Activated naive CD8-positive, alpha-beta T cell treated with anti-CD3 and anti-CD28 coated beads, Interleukin-2, amount 10 ng/mL, durations not matched to agents 7 days and 5 days (primary cell): ENCODE measurements around the gene MYL10. TPM values are rescaled to one million over a fixed set of nuclear protein-coding genes. Genes with fewer than 3 reads are reported as not detected.
"Not testable (repeated sequence)": the region's sequence is repeated elsewhere in the genome, so short reads cannot be mapped to it uniquely, and the experiment has no call there.

Source experiments
- ATAC-seq: fragments of 150-1000 bp; cut with Tn5 transposase; one replicate; pipeline ENCODE4 v1.10.0; 2021; ENCODE audit warnings: low read depth, moderate library complexity
- POLR2A ChIA-PET: fragments of 350-600 bp; sonication (Branson Sonifier 250); formaldehyde crosslinking; loops from one replicate; lab custom pipeline; 2021; ENCODE audit warnings: antibody characterized with exemption; lab: Charles Lee
- DNase-seq: peaks from one replicate; pipeline ENCODE4 v3.0.0; 2021
- H3K27ac Mint-ChIP-seq: one replicate; pipeline ENCODE4 v1.8.0; 2022; ENCODE audit warnings: mild to moderate bottlenecking, mixed read lengths
- H3K27me3 Mint-ChIP-seq: one replicate; pipeline ENCODE4 v1.8.0; 2022; ENCODE audit warnings: mild to moderate bottlenecking, moderate library complexity, mixed read lengths
- H3K36me3 Mint-ChIP-seq: one replicate; pipeline ENCODE4 v1.8.0; 2021; ENCODE audit warnings: mild to moderate bottlenecking, mixed read lengths
- H3K4me1 Mint-ChIP-seq: one replicate; pipeline ENCODE4 v1.8.0; 2021; ENCODE audit warnings: mixed read lengths
- H3K4me3 Mint-ChIP-seq: one replicate; pipeline ENCODE4 v1.8.0; 2022; ENCODE audit warnings: mild to moderate bottlenecking, moderate library complexity, mixed read lengths
- H3K9me3 Mint-ChIP-seq: one replicate; pipeline ENCODE4 v1.8.0; 2021; ENCODE audit warnings: mixed read lengths
- total RNA-seq, 2 experiments: library from RNA; stranded (reverse); gene quantifications; one replicate each; pipeline ENCODE4 v1.2.3, GENCODE V29; 2021

The MYL10 gene
- total RNA-seq, 2 experiments from 2014 or later: not detected

- DNase-seq: no peak
- POLR2A ChIA-PET: no interaction called here
- H3K27me3 Mint-ChIP-seq: no peaks in the 10 kb centered on the region
These were observed 37.6 kb upstream of the MYL10 start for GRCh38 chr7:101666741-101667140.

GRCh38 chr7:101666293-101666692, 37.2 kb upstream of the MYL10 start:
- POLR2A ChIA-PET: no interaction called here
- peaks cover 9% of the 10 kb centered on the region for H3K9me3 Mint-ChIP-seq
- H3K4me3 Mint-ChIP-seq: no peak overlapping the region
- DNase-seq (no peak), ATAC-seq (no peak)
- no peaks in the 10 kb centered on the region for H3K36me3 Mint-ChIP-seq
- H3K27me3 Mint-ChIP-seq: no peaks in the 10 kb centered on the region
- no peaks in the 10 kb centered on the region for H3K4me1 Mint-ChIP-seq
- H3K27ac Mint-ChIP-seq: no peak overlapping the region

More at GRCh38 chr7:101666741-101667140, 37.6 kb upstream of the MYL10 start:
- no peak overlapping the region for H3K4me3 Mint-ChIP-seq
- peaks cover 9% of the 10 kb centered on the region for H3K9me3 Mint-ChIP-seq
- no peaks in the 10 kb centered on the region for H3K36me3 Mint-ChIP-seq
- ATAC-seq: no peak
- H3K27ac Mint-ChIP-seq: no peak overlapping the region
- H3K4me1 Mint-ChIP-seq: no peaks in the 10 kb centered on the region

- Mint-ChIP-seq H3K4me3 (no peak overlapping the region), H3K27me3 (no peaks in the 10 kb centered on the region), H3K36me3 (no peaks in the 10 kb centered on the region), H3K9me3 (peaks cover 9% of the 10 kb centered on the region), H3K27ac (no peak overlapping the region), H3K4me1 (no peaks in the 10 kb centered on the region)
- ATAC-seq (no peak), DNase-seq (no peak)
- POLR2A ChIA-PET: no interaction called here
These were observed 35.9 kb upstream of the MYL10 start for GRCh38 chr7:101664893-101665471.

- H3K9me3 Mint-ChIP-seq: peaks cover 9% of the 10 kb centered on the region
- ATAC-seq: no peak
- no peak overlapping the region for H3K4me3 Mint-ChIP-seq
- POLR2A ChIA-PET: no interaction called here
- no peak overlapping the region for H3K27ac Mint-ChIP-seq
- H3K36me3 Mint-ChIP-seq: no peaks in the 10 kb centered on the region
- H3K4me1 Mint-ChIP-seq: no peaks in the 10 kb centered on the region
- no peaks in the 10 kb centered on the region for H3K27me3 Mint-ChIP-seq
- no peak for DNase-seq
These were observed 35.3 kb upstream of the MYL10 start for GRCh38 chr7:101664436-101664835.

- ATAC-seq (no peak), DNase-seq (no peak)
- no peak overlapping the region for H3K27ac Mint-ChIP-seq
- H3K9me3 Mint-ChIP-seq: peaks cover 9% of the 10 kb centered on the region
- H3K4me1 Mint-ChIP-seq: no peaks in the 10 kb centered on the region
- no peak overlapping the region for H3K4me3 Mint-ChIP-seq
- no peaks in the 10 kb centered on the region for H3K27me3 Mint-ChIP-seq
- POLR2A ChIA-PET: no interaction called here
- no peaks in the 10 kb centered on the region for H3K36me3 Mint-ChIP-seq
These were observed 34.7 kb upstream of the MYL10 start for GRCh38 chr7:101663747-101664146.

GRCh38 chr7:101662447-101662998, 33.4 kb upstream of the MYL10 start:
- Mint-ChIP-seq H3K4me1 (no peaks in the 10 kb centered on the region), H3K9me3 (peaks cover 4% of the 10 kb centered on the region), H3K4me3 (no peak overlapping the region), H3K36me3 (no peaks in the 10 kb centered on the region), H3K27ac (no peak overlapping the region), H3K27me3 (peaks cover 4% of the 10 kb centered on the region)
- ATAC-seq (no peak), DNase-seq (no peak)
- POLR2A ChIA-PET: no interaction called here

GRCh38 chr7:101659706-101660105, 30.6 kb upstream of the MYL10 start:
- Mint-ChIP-seq H3K36me3 (no peaks in the 10 kb centered on the region), H3K9me3 (peaks cover 4% of the 10 kb centered on the region), H3K4me3 (no peak overlapping the region), H3K27ac (no peak overlapping the region), H3K4me1 (no peaks in the 10 kb centered on the region), H3K27me3 (peaks cover 6% of the 10 kb centered on the region)
- no peak for DNase-seq
- POLR2A ChIA-PET: no interaction called here
- no peak for ATAC-seq

- H3K27me3 Mint-ChIP-seq: peaks cover 11% of the 10 kb centered on the region
- ATAC-seq: no peak
- H3K9me3 Mint-ChIP-seq: peaks cover under 1% of the 10 kb centered on the region
- no peak overlapping the region for H3K27ac Mint-ChIP-seq
- no peak overlapping the region for H3K4me3 Mint-ChIP-seq
- no peaks in the 10 kb centered on the region for H3K36me3 Mint-ChIP-seq
- POLR2A ChIA-PET: no interaction called here
- no peak for DNase-seq
- H3K4me1 Mint-ChIP-seq: no peaks in the 10 kb centered on the region
These were observed 28.1 kb upstream of the MYL10 start for GRCh38 chr7:101657171-101657570.

- H3K27ac Mint-ChIP-seq: no peak overlapping the region
- POLR2A ChIA-PET: no interaction called here
- H3K27me3 Mint-ChIP-seq: peaks cover 10% of the 10 kb centered on the region
These were observed 22.0 kb upstream of the MYL10 start for GRCh38 chr7:101651112-101651511.

GRCh38 chr7:101650579-101651081, 21.5 kb upstream of the MYL10 start:
- Mint-ChIP-seq H3K4me3 (no peak overlapping the region), H3K4me1 (no peaks in the 10 kb centered on the region), H3K36me3 (no peaks in the 10 kb centered on the region), H3K27me3 (peaks cover 10% of the 10 kb centered on the region), H3K27ac (no peak overlapping the region), H3K9me3 (no peaks in the 10 kb centered on the region)
- ATAC-seq (no peak), DNase-seq (no peak)
- POLR2A ChIA-PET: no interaction called here

More at GRCh38 chr7:101651112-101651511, 22.0 kb upstream of the MYL10 start:
- H3K36me3 Mint-ChIP-seq: no peaks in the 10 kb centered on the region
- ATAC-seq (no peak), DNase-seq (no peak)
- H3K9me3 Mint-ChIP-seq: no peaks in the 10 kb centered on the region
- H3K4me3 Mint-ChIP-seq: no peak overlapping the region
- no peaks in the 10 kb centered on the region for H3K4me1 Mint-ChIP-seq

GRCh38 chr7:101647876-101648275, 18.8 kb upstream of the MYL10 start:
- H3K27ac Mint-ChIP-seq, POLR2A ChIA-PET, H3K4me3 Mint-ChIP-seq, ATAC-seq, H3K4me1 Mint-ChIP-seq, DNase-seq, H3K9me3 Mint-ChIP-seq, H3K36me3 Mint-ChIP-seq: not testable (repeated sequence)
- peaks cover 10% of the 10 kb centered on the region for H3K27me3 Mint-ChIP-seq

GRCh38 chr7:101645951-101646350, 16.9 kb upstream of the MYL10 start:
- no peaks in the 10 kb centered on the region for H3K4me1 Mint-ChIP-seq
- POLR2A ChIA-PET: no interaction called here

GRCh38 chr7:101644879-101645278, 15.8 kb upstream of the MYL10 start:
- Mint-ChIP-seq H3K4me3 (no peak overlapping the region), H3K27me3 (peaks cover 3% of the 10 kb centered on the region), H3K27ac (no peak overlapping the region), H3K4me1 (no peaks in the 10 kb centered on the region), H3K9me3 (no peaks in the 10 kb centered on the region), H3K36me3 (no peaks in the 10 kb centered on the region)
- DNase-seq: no peak
- POLR2A ChIA-PET: no interaction called here
- no peak for ATAC-seq

More at GRCh38 chr7:101645951-101646350, 16.9 kb upstream of the MYL10 start:
- no peaks in the 10 kb centered on the region for H3K36me3 Mint-ChIP-seq
- H3K27me3 Mint-ChIP-seq: peaks cover 6% of the 10 kb centered on the region
- ATAC-seq (no peak), DNase-seq (no peak)
- no peak overlapping the region for H3K4me3 Mint-ChIP-seq
- H3K9me3 Mint-ChIP-seq: no peaks in the 10 kb centered on the region
- no peak overlapping the region for H3K27ac Mint-ChIP-seq

GRCh38 chr7:101639127-101639526, 10.0 kb upstream of the MYL10 start:
- H3K4me1 Mint-ChIP-seq, ATAC-seq, H3K27me3 Mint-ChIP-seq, DNase-seq, H3K4me3 Mint-ChIP-seq, H3K9me3 Mint-ChIP-seq, POLR2A ChIA-PET, H3K27ac Mint-ChIP-seq, H3K36me3 Mint-ChIP-seq: not testable (repeated sequence)
